SK-N-DZ (cell line): Measurements from ENCODE around the gene LRG1.

ENCODE experiments used
- DNase-seq: peaks from one replicate; pipeline ENCODE4 v3.0.0-alpha.2; 2015; ENCODE audit warnings: low spot score

Gene LRG1

DNA sequence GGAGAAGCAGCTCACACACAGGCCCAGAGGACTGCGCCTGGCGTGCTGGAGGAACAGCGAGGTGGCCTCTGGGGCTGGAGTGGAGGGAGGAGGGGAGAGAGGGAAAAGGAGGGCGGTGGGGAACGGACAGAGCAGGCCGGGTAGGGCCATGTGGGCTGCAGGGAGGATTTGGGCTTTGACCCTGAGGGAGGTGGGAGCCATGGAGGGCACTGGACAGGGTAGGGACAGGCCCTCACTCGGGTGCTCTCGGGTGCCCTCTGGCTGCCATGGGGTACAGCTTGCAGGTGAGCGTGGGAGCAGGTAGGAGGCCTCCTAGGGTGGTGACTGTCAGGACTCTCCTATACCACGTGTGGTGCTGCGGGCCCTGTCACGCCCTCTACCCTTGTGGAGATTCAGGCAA is 44.4 kb downstream of the LRG1 start:
- no peak for DNase-seq

DNA sequence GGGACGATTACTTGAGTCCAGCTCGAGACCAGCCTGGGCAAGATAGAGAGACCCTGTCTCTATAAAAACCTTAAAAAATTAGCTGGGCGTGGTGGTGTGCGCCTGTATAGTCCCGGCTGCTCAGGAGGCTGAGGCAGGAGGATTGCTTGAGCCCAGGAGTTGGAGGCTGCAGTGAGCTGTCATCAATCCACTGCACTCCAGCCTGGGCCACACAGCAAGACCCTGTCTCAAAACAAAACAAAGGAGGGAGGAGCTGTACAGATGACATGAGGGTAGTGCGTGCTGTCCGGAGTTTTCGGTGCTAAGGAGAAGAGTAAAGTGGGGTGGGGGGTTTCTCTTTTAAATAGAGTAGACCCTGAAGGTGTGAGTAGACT is 45.2 kb downstream of the LRG1 start:
- DNase-seq, result no peak

DNA sequence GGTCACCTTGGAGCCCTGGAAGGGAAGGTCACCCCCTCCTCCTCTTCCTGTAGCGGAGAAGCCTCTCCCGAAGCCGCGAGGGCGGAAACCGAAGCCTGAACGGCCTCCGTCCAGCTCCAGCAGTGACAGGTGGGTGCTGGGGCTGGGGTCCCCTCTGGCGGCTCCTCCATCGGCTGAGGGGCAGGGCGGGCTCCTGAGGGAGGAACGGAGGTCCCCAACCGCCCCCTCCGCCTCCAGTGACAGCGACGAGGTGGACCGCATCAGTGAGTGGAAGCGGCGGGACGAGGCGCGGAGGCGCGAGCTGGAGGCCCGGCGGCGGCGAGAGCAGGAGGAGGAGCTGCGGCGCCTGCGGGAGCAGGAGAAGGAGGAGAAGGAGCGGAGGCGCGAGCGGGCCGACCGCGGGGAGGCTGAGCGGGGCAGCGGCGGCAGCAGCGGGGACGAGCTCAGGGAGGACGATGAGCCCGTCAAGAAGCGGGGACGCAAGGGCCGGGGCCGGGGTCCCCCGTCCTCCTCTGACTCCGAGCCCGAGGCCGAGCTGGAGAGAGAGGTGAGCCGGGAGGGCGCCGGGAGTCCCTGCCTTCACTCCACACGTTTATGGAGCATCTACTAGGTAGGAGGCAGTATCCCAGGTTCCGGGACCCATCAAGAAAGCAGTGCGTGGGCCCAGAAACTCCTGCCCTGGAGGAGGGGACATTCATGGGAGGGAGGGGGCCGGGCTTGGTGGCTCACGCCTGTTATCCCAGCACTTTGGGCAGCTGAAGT is 45.7 kb downstream of the LRG1 start:
- no peak for DNase-seq

DNA sequence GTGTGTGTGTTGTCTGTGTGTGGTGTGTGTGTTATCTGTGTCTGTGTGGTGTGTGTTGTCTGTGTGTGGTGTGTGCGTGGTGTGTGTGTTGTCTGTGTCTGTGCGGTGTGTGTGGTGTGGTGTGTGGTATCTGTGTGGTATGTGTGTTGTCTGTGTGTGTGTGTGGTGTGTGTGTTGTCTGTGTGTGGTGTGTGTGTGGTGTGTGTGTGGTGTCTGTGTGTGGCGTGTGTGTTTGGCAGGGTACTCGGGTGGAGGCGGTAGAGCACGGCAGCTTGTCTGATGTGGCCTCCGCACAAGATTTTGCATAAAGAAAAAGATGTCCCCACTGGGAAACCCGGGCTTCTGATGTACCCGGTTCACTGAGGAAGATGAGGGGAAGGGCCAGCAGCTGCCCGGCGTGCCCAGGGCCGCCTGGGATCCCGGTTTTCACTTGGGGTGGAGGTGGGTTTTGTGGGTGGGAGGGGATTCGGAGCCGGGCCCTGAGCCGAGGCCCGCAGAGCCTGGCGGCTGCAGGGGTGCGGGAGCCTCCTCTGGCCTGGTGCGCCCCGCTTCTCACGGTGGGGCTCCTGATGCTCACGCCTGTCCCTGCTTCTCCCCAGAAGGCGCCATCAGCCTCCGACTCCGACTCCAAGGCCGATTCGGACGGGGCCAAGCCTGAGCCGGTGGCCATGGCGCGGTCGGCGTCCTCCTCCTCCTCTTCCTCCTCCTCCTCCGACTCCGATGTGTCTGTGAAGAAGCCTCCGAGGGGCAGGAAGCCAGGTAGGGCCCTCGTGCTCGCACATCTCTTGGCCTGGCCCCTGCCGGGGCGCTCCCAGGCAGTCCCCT is 46.5 kb downstream of the LRG1 start:
- DNase-seq, result no peak

DNA sequence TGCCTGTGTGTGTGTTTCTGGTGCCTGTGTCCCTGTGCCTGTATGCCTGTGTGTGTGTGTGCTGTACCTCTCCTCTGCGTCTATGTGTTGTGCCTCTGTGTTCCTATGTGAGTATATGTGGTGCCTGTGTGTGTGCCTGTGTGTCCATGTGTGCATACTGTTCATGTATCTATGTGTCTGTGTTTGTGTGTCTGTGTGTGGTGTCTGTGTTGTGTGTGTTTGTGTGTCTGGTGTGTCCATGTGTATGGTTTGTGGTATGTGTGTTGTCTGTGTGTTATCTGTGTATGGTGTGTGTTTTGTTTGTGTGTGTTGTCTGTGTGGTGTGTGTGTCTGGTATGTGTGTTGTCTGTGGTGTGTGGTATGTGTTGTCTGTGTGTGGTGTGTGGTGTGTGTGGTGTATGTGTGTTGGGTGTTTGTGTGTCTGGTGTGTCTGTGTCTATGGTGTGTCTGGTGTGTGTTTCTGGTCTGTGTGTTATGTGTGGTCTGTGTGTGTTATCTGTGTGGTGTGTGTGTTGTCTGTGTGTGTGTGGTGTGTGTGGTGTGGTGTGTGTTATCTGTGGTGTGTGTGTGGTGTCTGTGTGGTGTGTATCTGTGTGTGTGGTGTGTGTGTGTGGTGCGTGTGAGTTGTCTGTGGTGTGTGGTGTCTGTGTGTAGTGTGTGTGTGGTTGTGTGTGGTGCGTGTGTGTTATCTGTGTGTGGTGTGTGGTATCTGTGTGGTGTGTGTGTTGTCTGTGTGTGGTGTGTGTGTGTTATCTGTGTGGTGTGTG is 47.3 kb downstream of the LRG1 start:
- no peak for DNase-seq

DNA sequence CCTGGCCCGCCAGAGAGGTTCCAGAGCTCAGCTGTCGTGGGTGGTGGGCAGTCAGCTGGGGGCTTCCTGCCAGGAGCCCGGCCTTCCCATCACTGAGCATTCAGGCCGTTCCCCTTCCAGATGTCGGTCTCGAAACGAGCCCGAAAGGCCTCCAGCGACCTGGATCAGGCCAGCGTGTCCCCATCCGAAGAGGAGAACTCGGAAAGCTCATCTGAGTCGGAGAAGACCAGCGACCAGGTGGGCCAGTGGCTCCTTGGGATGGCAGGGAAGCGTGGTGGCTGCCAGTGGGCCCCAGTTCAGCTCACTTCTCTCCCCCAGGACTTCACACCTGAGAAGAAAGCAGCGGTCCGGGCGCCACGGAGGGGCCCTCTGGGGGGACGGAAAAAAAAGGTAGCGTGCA is 48.4 kb downstream of the LRG1 start:
- DNase-seq, result no peak

DNA sequence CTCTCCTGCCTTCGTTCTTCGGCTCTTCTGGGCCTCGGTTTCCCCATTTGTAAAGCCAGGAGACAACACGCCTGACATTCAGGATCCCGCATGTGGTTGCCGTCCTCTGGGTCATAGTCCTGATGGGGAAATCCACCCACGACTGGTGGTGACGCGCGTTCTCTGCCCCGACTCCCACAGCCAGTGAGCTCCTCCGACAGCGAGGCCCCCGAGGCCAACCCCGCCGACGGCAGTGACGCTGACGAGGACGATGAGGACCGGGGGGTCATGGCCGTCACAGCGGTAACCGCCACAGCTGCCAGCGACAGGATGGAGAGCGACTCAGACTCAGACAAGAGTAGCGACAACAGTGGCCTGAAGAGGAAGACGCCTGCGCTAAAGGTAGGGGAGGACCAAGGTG is 51.3 kb downstream of the LRG1 start:
- no peak for DNase-seq

DNA sequence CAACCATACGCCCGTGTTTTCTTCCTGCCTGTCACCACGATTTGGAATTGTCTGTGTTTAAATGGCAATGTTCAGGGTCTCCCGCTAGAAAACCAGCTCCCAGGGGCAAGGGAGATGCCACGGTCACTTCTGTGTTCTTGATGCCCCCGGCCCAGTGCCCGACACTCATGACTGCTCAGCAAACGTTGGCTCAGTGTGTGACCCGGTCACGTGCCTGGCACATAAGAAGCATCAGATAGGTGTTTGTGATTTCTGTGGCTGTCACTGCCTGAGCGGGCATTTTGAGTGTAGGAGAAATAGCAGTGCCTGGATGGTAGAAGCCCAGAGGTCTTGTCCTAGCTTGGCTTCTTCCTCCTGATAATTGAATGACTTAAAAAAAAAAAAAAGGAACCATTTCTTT is 52.3 kb downstream of the LRG1 start:
- DNase-seq, result no peak
